ENCODE measurements around the gene GCAT. TPM values are rescaled to one million over a fixed set of nuclear protein-coding genes. Genes with fewer than 3 reads are reported as not detected.
"Not testable (repeated sequence)": the region's sequence is repeated elsewhere in the genome, so short reads cannot be mapped to it uniquely, and the experiment has no call there.

The GCAT gene
- total RNA-seq, 1 donor from 2014 or later: 10.2 TPM

DNA sequence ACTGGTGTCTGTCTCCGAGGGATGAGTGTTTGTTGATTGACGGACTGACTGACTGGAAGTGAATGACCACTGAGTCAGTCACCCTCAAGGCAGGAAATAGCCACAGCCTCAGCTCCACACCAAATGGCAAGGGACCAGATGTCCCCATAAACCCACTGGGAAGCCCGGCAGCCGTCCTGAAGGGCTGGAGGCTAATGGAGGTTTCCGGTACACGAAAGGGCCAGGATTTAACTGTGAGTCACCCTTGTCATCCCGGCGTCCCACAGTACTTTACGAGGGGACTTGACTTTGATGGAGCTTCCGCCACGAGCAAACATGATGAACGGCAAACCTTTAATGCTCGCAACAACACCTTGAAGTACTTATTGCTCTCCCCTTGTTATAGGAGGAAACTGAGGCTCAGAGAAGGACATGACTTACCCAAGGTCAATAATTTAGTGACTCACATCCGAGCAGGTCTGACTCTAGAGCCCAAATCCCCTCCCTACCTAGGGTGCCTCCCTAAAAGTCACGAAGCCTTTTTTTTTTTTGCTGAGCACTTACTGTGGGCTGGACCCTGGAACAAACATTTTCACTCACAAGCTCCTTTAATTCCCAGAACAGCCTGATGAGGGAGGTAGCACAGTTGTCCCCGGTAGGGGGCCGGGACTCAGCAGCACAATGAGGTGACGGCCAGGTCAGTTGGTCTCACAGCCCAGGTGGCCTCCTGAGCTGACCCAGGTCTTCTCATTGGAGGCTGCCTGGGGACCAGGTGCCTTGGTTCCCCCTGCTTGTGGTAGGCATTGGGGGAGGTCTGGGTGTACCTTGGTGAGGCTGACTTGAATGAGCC, 25.2 kb upstream of the GCAT start:
- no peak for DNase-seq

DNA sequence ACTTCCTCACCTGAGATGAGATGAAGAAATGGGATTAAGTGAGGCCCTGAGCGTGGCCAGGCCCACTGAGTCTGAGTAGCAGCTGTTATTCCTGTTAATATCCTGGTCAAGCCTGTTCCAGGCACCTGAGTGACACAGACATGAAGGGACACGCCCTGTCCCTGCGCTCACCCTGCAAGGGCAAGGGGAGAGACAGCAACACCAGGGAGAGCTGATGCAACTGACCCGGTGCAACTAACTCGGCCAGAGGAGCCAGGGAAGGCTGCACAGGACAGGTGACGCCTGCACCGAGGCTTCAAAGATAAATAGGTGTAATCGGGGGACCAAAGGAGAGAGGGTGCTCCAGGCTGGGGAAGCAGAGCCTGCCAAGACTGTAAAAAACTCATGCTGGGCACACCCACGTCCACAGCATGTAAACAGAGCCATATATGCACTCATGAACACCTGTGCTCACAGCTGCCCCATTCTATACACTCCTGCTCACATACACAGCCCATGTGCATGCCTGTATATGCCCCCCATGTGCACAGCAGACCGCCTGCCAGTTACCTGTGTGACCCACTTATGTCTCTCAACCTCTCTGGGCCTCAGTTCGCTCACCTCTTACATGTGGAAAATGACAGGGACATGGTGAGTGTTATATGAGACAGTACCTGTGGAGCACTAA, 22.8 kb upstream of the GCAT start:
- no peak for DNase-seq

DNA sequence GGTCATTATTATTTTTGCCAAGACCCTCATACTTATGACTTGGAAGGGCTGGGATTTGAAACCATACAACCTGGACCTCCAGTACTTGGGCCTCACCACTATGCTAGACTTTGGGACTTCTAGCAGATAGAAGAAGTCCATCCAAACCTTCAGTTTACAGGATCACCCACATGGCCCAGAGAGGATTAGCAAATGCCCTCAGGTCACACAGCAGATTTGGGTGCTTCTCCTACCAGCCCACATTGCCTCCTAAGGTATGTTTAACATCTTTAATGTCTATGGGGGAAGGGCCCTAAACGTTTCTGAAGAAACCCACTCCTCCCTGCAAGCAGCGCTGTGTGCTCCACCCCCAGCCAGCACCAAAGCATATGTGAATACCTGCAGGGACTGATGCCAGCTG, 17.5 kb upstream of the GCAT start:
- DNase-seq: no peak

DNA sequence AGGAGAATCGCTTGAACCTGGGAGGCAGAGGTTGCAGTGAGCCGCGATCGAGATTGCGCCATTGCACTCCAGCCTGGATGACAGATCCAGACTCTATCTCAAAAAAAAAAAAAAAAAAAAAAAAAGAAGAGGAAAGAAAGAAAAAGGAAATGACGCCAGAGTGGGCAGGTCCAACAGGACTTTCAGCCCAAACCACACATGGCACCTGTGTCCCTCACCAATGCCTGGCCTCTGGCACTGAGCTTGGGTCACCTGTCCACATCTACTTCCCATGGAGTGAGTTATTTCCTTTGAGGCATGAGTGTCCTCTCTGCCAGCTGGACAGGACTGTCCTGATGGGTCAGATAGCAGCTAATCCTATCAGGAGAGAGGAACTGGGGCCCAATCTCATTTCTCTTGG, 15.2 kb upstream of the GCAT start:
- DNase-seq: no peak

DNA sequence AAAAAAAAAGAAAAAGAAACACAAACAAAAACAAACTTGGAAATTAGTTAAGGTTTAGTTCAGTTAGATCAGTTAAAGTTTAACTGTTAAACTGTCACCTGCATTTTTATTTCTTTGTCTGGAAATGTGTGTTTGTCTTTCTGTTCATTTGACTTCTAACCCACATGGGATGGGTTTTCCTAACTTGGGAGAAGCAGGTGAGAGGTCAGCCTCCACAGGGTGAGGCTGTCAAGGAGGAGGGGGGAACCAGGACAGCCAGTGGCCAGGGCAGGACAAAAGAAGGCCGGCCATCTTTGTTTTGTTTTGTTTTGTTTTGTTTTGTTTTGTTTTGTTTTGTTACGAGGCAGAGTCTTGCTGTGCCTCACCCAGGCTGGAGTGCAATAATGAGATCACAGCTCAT, 13.4 kb upstream of the GCAT start:
- no peak for DNase-seq

DNA sequence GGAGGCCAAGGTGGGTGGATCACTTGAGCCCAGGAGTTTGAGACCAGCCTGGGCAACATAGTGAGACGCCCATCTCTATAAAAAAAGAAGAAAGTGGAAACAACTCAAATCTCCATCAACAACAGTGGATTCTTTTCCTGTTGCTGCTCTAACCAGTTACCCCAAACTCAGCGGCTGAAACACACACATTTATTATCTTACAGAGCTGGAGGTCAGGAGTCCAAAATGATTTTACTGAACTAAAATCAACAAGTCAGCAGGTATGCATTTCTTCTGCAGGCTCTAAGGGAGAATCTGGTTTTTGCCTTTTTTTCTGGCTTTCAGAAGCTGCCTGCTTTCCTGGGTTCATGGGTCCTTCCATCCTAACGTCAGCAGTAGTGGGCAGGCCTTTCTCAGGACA, 11.7 kb upstream of the GCAT start:
- DNase-seq: no peak

DNA sequence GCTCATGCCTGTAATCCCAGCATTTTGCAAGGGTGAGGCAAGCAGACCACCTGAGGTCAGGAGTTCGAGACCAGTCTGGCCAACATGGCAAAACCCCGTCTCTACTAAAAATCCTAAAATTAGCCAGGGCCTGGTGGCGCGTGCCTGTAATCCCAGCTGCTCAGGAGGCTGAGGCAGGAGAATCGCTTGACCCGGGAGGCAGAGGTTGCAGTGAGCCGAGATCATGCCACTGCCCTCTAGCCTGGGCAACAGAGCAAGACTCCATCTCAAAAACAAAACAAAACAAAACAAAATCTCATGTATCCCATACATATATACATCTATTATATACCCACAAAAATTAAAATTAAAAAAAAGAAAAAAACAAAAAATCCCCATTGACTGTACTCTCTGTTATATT, 10.5 kb upstream of the GCAT start:
- not testable (repeated sequence) for DNase-seq

DNA sequence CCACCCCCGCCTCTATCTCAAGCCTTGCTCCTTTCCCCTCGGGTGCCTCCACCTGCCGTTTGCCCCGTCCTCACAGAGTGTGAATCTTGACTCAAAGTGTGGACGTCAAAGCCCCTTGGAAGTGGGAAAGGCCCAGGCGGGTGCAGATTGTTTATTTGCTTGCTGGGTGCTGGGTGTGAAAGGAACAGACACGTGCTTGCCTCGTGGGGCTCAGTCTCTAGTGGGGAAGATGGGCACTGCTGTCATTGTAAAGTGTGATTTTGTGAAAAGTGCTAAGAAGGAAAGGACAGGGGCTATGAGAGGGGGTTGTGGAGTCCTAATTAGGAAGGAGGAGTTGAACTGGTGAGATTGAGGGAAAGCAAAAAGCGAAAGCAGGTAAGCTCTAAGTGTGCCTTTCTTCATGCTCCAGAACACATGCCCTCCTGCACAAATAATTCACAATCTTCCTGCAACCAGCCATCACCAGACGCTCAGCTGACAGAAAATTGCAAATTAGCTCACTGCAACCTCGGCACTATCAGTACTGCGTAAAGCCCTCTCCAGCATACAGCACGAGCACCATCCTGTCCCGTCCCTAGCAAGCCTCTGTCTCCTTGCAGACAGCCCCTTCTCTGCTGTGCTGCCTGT, 9.7 kb upstream of the GCAT start:
- DNase-seq: no peak

DNA sequence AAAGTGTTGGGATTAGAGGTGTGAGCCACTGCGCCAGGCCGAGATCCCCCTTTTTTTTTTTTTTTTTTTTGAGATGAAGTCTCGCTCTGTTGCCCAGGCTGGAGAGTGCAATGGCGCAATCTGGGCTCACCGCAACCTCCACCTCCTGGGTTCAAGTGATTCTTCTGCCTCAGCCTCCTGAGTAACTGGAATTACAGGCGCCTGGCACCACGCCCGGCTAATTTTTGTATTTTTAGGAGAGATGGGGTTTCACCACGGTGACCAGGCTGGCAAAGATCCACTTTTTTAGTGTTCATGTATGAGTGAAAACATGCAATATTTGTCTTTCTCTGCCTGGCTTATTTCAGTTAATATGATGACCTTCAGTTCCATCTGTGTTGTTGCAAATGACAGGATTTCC, 7.8 kb upstream of the GCAT start:
- not testable (repeated sequence) for DNase-seq

DNA sequence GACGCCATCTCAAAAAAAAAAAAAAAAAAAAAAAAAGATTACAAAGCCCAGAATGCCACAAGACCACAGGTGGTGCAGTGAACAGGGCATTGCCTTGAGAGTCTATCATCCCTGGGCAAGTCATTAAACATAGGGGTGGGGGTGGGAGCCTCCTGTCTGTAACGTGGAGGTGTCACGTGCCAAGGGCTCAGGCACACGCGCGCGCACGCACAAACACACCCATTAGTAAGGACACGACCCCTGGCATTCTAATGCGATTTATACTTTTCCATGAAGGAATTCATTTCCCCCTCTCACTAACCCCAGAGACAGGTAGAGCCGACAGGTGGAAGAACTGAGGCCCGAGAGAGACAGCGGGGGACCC, 5.8 kb upstream of the GCAT start:
- no peak for DNase-seq

DNA sequence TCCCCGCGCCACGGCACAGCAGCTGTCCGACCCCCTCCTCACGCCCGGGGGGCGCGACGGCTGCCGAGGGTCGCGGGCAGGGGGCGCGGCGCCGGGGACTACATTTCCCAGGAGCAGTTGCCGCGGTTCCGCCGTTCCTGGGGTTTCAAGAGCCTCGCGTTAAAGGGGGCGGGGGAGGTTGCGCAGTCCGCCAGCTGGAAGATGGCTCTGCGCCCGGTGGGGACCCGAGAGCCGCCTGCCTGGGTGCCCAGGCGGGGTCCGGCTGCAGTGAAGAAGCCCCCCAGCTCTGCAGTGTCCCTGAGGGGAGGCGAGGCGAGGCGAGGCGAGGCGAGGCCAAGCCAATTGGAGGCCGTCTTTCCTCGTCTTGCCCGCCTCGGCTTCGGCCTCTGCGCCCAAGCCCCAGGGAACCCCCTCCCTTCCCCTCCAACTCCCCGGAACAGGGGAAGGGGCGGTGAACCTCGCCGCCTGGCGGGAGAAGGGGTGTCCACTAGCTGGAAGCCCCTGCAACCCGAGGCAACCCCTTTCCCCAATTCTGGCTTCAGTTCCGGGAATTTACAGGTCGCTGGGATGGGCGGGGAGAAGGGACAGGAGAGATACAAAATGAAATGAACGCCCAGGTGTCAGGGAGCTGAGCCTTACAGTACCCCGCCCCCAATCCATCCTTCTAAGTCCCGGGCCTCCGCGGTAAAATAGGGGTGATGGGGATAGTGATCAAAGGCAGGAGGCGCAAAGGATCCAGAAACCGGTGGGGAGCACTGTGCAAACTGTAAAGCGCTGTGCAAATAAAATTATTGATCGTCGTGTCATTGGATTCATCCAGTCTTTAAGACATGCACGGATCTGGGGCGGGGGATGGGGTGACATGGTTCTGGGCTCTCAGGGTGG, 5.2 kb upstream of the GCAT start:
- peak; percentile 39 for DNase-seq

DNA sequence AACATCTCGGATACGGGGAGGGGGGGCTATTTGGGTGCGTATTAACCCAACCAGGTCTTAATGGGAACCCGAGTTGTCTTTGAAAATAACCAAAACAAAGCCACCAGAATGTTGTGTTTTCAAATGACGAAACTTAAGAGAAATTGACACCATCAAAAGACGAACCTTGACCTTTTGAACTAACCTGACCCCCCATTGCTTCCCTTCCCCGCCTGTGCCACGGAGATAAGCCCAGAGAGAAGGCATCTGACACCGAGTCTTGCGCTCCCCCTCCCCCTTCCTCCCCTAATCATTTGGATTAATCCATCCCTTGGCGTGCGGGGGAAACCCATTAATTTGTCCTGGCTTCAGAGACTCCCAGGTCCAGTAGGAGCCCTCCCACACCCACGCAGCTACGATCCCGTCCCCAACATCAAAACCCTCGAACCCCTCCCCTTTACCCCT, 4.5 kb upstream of the GCAT start:
- no peak for DNase-seq

DNA sequence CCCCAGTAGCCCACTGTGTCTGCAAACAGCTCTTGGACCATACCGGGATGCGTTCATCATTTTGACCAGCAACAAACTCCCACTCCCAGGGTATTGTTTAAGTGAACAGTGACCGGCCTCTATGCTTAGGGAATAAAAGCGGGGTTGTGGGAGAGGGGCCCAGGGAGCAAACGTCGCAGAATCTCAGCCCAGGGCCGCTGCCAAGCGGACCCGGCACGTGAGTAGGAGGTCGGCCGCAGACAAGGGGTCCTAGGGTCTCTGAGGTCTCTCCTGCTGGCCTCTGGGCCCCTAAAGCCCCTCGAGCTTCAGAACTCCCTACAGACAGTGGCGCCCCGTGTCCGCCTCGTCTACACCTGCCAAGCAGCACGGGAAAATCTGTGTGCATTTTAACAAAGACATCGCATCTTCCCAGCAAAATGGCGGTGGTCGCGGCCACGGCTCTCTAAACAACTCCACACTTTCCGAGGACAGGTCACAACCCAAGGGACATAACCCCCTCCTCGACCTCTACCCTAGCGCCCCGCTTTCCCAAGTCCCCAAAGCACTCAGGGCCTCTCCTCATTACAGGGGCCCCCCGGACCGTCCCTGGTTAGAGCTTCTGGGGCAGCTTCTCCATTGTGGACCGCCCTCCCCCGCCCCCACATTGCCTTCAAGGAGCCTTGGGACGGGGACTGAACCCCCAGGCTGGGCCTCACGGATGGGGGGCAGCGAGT, 3.9 kb upstream of the GCAT start:
- no peak for DNase-seq

DNA sequence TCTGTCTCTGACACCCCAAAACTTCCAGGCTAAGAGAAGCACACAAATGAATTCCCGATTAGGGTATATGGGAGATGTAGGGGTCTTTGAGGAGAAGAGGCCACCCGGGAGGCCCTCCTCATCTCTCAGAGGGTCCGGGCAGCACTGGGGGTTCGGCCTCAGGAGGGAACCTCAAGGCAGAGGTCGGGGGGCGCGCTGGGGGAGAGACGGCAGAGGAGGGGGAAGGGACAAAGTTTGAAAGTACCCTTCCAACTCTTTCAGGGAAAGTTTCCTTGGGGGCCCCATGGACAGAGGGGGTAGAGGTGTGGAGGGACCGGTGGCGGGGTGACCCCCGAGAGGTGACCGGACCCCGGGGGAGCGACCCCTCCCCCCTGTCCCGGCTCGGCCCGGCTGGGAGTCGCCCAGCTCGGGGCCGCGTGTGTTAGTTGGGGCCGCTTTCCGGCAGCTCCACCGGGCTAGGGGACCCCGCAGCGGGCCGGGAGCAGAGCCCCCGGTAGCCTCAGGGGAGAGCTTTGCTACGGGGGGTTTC, 3.3 kb upstream of the GCAT start:
- no peak for DNase-seq

DNA sequence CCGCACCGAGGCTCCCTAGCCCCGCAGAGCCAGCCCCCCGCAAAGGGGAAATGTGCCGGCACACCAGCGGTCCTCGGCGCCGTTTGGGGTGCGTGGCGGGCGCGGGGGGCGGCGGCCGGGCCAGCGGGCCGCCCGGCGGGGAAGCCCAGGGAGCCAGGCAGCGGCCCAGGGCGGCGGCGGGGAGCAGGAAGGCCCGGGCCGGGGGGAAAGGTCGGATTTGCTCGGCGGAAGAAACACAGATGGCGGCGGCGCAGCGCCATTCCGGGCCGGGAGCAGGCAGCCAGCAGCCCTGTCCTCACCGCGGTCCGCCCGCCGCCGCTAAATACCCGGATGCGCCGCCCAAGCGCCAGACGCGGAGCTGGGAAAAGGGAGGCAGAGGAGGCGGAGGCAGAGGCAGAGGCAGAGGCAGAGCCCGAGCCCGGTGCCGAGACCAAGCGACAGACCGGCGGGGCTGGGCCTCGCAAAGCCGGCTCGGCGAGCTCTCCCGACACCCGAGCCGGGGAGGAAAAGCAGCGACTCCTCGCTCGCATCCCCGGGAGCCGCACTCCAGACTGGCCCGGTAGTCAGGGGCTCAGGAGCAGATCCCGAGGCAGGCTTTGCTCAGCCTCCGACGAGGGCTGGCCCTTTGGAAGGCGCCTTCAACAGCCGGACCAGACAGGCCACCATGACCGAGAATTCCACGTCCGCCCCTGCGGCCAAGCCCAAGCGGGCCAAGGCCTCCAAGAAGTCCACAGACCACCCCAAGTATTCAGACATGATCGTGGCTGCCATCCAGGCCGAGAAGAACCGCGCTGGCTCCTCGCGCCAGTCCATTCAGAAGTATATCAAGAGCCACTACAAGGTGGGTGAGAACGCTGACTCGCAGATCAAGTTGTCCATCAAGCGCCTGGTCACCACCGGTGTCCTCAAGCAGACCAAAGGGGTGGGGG, 2.6 kb upstream of the GCAT start:
- peak; percentile 73 for DNase-seq

DNA sequence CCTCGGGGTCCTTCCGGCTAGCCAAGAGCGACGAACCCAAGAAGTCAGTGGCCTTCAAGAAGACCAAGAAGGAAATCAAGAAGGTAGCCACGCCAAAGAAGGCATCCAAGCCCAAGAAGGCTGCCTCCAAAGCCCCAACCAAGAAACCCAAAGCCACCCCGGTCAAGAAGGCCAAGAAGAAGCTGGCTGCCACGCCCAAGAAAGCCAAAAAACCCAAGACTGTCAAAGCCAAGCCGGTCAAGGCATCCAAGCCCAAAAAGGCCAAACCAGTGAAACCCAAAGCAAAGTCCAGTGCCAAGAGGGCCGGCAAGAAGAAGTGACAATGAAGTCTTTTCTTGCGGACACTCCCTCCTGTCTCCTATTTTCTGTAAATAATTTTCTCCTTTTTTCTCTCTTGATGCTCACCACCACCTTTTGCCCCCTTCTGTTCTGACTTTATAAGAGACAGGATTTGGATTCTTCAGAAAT, 1.9 kb upstream of the GCAT start:
- DNase-seq: no peak

DNA sequence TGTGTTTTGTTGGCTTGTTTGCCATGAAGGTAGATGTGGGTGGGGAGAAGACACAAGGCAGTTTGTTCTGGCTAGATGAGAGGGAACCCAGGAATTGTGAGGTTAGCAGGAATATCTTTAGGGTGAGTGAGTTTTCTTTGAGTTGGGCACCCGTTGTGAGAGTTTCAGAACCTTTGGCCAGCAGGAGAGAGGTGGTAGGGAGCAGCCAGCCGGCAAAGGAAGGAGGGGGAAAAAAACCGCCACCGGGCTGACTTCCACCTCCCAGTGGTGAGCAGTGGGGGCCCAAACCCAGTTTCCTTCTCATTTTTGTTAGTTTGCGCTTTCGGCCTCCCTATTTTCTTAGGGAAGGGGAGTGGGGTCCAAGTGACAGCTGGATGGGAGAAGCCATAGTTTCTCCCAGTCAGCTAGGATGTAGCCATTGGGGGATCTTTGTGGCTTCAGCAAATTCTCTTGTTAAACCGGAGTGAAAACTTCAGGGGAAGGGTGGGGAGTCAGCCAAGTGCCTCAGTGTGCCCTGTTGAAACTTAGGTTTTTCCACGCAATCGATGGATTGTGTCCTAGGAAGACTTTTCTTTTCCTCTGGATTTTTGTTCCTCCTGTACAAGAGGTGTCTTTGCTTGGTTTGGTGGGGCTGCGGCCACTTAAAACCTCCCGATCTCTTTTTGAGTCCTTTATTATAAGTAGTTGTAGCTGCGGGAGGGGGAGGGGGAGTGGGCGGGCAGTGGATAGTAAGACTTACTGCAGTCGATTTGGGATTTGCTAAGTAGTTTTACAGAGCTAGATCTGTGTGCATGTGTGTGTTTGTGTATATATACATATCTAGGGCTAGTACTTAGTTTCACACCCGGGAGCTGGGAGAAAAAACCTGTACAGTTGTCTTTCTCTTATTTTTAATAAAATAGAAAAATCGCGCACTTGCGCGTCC, 1.1 kb upstream of the GCAT start:
- no peak for DNase-seq

DNA sequence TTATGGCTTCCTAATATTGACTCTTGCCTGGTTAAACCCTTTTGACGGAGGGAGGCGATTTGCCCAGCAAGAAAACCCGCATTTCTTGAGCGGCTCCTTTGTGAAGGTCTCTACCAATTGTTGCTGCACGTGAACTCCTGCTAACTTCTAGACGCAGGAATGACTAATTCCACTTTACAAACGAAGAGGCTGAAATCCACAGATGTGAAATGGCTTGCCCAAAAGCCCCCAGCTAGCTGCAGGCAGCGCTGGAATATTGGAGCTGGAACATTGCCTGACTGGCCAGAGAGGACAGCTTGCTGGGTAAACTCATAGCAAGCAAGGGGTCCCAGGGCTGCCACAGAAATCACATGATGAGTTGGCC, 542 bp downstream of the GCAT start:
- DNase-seq: no peak

DNA sequence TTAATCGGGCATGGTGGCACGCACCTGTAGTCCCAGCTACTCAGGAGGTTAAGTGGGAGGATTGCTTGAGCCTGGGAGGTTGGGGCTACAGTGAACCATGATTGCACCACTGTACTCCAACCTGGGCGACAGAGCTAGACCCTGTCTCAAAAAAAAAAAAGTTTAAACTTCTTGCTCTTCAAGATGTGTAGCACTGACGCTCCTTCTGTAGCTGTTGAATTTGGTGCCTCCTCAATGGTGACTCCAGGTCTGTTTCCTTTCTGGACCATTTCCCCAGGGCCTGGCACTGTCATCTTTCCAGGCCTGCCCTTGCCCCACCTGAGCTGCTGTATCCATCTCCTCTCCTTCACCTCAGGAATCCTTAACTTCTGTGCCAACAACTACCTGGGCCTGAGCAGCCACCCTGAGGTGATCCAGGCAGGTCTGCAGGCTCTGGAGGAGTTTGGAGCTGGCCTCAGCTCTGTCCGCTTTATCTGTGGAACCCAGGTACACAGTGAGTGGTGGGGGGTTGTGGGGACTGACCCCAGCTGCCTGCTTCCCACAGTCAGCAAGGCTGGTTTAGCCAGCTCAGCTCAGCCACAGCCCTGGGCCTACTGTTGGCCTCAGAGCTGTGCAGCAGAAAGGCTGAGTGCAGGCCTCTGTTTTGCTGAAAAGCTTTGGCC, 2.1 kb downstream of the GCAT start:
- DNase-seq: no peak
